HepG2 (cell line): ENCODE data around the gene NUPR2.
A peak's percentile ranks its signal among the peaks of the same experiment; 100 is the strongest.

Source experiments
- CTCF ChIP-seq: sonication (generic); formaldehyde crosslinking; IDR thresholded peaks from 2 replicates; pipeline ENCODE4 v1.5.0; 2020; ENCODE audit warnings: mild to moderate bottlenecking, missing genetic modification reagents, moderate library complexity
- ELF1 ChIP-seq: sonication (generic); formaldehyde crosslinking; IDR thresholded peaks from 2 replicates; pipeline ENCODE4 v1.4.0; 2020; ENCODE audit warnings: missing genetic modification reagents
- HDAC1 ChIP-seq: sonication (generic); formaldehyde crosslinking; IDR thresholded peaks from 2 replicates; pipeline ENCODE4 v1.5.1; 2020; ENCODE audit warnings: mild to moderate bottlenecking, missing genetic modification reagents
- MXI1 ChIP-seq: IDR thresholded peaks from 3 replicates; pipeline ENCODE4 v1.6.1; 2012; ENCODE audit warnings: low read depth, low read length, inconsistent platforms, borderline replicate concordance
- NPAS2 ChIP-seq: sonication (generic); formaldehyde crosslinking; IDR thresholded peaks from 2 replicates; pipeline ENCODE4 v1.8.0; 2022; ENCODE audit warnings: mild to moderate bottlenecking, missing genetic modification reagents, borderline replicate concordance
- POLR2A ChIP-seq, 2 experiments: IDR thresholded peaks; 2 replicates each; pipeline ENCODE4 v1.6.1; 2011; ENCODE audit warnings: low read depth in 2 of 2, low read length in 2 of 2, mild to moderate bottlenecking in 1 of 2, moderate library complexity in 1 of 2; ENCODE audit not compliant: insufficient read depth in 1 of 2
- STAT5B ChIP-seq: sonication (generic); formaldehyde crosslinking; IDR thresholded peaks from 2 replicates; pipeline ENCODE4 v1.4.0; 2020; ENCODE audit warnings: missing genetic modification reagents
- ZNF850 ChIP-seq: sonication (generic); formaldehyde crosslinking; conservative IDR thresholded peaks from 2 replicates; pipeline ENCODE4 v1.9.0; 2021; ENCODE audit warnings: mild to moderate bottlenecking, missing genetic modification reagents

- TF ChIP-seq ZNF850 (CRISPR knock-in tag), result no peak
- TF ChIP-seq STAT5B, result no peak
- TF ChIP-seq CTCF, result peak; percentile 77
- no peak for TF ChIP-seq HDAC1 (CRISPR knock-in tag)
- no peak for TF ChIP-seq POLR2A (IDR thresholded peaks at IDR 0.05; ENCODE audit: insufficient read depth in 1 of 2, low read depth in 2 of 2, low read length in 2 of 2)
- TF ChIP-seq NPAS2, result no peak
- TF ChIP-seq MXI1, result no peak
- no peak for TF ChIP-seq ELF1
These were observed 23.3 kb downstream of the NUPR2 start, which contains the start of gene PHKG1 for GRCh38 chr7:56092789-56093531.
